Esophagus muscularis mucosa (tissue), 4 donors: ENCODE results near the gene ITIH1. TPM values are rescaled to one million over a fixed set of nuclear protein-coding genes. Genes with fewer than 3 reads are reported as not detected.

Experiments
- DNase-seq: peaks from one replicate; pipeline ENCODE4 v3.0.0-alpha.2; 2017; ENCODE audit errors: extremely low spot score
- H3K27ac ChIP-seq, 4 donors: fragments of 200-600 bp; sonication (generic); replicated peaks in 1 of 4; 1 replicate in 3 of 4; 2 replicates in 1 of 4; pipeline ENCODE4 v1.5.1; 2016 to 2019; ENCODE audit warnings: mild to moderate bottlenecking in 1 of 4
- H3K27me3 ChIP-seq, 4 donors: fragments of 200-600 bp; sonication (generic); one replicate each; pipeline versions ENCODE4 v1.5.1 to v1.6.0; 2016 to 2019
- H3K36me3 ChIP-seq, 4 donors: fragments of 200-600 bp; sonication (generic); one replicate each; pipeline ENCODE4 v1.5.1; 2016 to 2019
- H3K4me1 ChIP-seq, 4 donors: fragments of 200-600 bp; sonication (generic); one replicate each; pipeline ENCODE4 v1.5.1; 2016 to 2019
- H3K4me3 ChIP-seq, 4 donors: fragments of 200-600 bp; sonication (generic); 1 replicate in 2 of 4; 2 replicates in 2 of 4; pipeline ENCODE4 v1.5.1; 2016 to 2019; ENCODE audit warnings: mild to moderate bottlenecking in 4 of 4, moderate library complexity in 1 of 4
- H3K9me3 ChIP-seq, 4 donors: fragments of 200-600 bp; sonication (generic); 1 replicate in 3 of 4; 2 replicates in 1 of 4; pipeline ENCODE4 v1.5.1; 2016 to 2019
- EP300 ChIP-seq: sonication (generic); formaldehyde crosslinking; IDR thresholded peaks from one replicate; pipeline ENCODE4 v1.6.1; 2017; ENCODE audit warnings: antibody characterized with exemption
- POLR2A ChIP-seq: fragments of 450-650 bp; IDR thresholded peaks from one replicate; pipeline ENCODE4 v1.6.1; 2017; ENCODE audit warnings: antibody characterized with exemption, moderate library complexity, mild to moderate bottlenecking, low read depth
- POLR2AphosphoS5 ChIP-seq, 2 donors: sonication (generic); formaldehyde crosslinking; IDR thresholded peaks; one replicate each; pipeline ENCODE4 v1.6.1; 2017; ENCODE audit warnings: antibody characterized with exemption in 2 of 2
- WGBS: methylation state at CpG from one replicate; pipeline ENCODE4 v1.1.5; 2018; 5-methylcytosine and 5-hydroxymethylcytosine counted together
- intact Hi-C: fragments of 100-400 bp; cut with DNase I; formaldehyde crosslinking; loops from one replicate; pipeline ENCODE4 v1.15.1; 2023
- total RNA-seq, 4 donors: library from RNA; depleted of rRNA; stranded (reverse); fragments of >200 nt; gene quantifications; one replicate each; pipeline versions ENCODE4 v1.1.0 to v1.2.1, GENCODE V29; 2016
- TF ChIP-seq, protein P1 (sequence below), 3 experiments: fragments of 200-600 bp in 2 of 3; fragments of 450-650 bp in 1 of 3; sonication (generic) in 2 of 3; IDR thresholded peaks; one replicate each; pipeline ENCODE4 v1.5.1; 2017 to 2019; ENCODE audit warnings: antibody characterized with exemption in 3 of 3, mild to moderate bottlenecking in 2 of 3, moderate library complexity in 1 of 3

The ITIH1 gene
- total RNA-seq, 4 donors from 2014 or later = not detected

DNA sequence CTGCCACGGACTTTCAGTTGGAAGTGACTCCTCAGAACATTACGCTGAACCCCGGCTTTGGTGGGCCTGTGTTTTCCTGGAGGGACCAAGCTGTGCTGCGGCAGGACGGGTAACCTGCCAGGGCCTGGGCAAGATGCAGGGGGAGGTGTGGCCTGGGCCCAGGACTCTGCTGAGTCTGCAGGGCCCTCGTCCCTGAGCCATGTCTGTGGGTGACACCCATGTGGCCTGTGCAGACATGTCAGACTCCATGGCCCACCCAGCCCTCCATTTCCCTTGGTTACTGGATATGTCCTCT lies 12.3 kb downstream of the ITIH1 start:
- Histone ChIP-seq H3K27me3 (no peaks in the 10 kb centered on the region), H3K4me1 (no peaks in the 10 kb centered on the region), H3K36me3 (no peaks in the 10 kb centered on the region), H3K4me3 (no peak overlapping the region), H3K27ac (no peak overlapping the region), H3K9me3 (no peaks in the 10 kb centered on the region)
- intact Hi-C loops = no loop called here
- DNase-seq = no peak
- WGBS = 91% methylated on average over 4 of the region's 6 CpGs
- TF ChIP-seq, protein P1, sequence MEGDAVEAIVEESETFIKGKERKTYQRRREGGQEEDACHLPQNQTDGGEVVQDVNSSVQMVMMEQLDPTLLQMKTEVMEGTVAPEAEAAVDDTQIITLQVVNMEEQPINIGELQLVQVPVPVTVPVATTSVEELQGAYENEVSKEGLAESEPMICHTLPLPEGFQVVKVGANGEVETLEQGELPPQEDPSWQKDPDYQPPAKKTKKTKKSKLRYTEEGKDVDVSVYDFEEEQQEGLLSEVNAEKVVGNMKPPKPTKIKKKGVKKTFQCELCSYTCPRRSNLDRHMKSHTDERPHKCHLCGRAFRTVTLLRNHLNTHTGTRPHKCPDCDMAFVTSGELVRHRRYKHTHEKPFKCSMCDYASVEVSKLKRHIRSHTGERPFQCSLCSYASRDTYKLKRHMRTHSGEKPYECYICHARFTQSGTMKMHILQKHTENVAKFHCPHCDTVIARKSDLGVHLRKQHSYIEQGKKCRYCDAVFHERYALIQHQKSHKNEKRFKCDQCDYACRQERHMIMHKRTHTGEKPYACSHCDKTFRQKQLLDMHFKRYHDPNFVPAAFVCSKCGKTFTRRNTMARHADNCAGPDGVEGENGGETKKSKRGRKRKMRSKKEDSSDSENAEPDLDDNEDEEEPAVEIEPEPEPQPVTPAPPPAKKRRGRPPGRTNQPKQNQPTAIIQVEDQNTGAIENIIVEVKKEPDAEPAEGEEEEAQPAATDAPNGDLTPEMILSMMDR (IDR thresholded peaks at IDR 0.05) = no peak
- no peak for TF ChIP-seq EP300

DNA sequence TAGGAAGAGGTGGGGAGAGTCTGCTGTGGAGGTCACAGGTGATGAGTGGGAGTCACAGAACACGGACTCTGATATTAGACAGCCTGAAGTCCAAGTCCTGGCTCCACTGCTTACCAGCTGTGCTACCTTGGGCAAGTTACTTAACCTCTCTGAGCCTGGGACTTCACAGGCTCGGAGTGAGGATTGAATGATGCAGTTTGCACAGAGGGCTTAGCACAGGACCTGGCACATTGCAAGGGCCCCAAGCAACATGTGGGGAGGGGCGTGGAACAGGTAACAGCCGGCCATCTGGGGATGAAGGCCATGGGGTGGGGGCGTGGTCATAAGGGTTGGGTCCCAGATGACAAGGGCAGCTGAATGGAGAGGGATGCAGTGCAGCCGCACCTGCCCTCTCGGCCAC lies 12.9 kb downstream of the ITIH1 start:
- TF ChIP-seq, protein P1 (IDR thresholded peaks at IDR 0.05) = no peak
- TF ChIP-seq POLR2AphosphoS5 (IDR thresholded peaks at IDR 0.05) (no peak), POLR2A (no peak)
- H3K4me3 ChIP-seq = no peak overlapping the region
- no peaks in the 10 kb centered on the region for H3K27me3 ChIP-seq
- no peaks in the 10 kb centered on the region for H3K36me3 ChIP-seq
- DNase-seq = no peak
- H3K9me3 ChIP-seq = no peaks in the 10 kb centered on the region
- no peaks in the 10 kb centered on the region for H3K4me1 ChIP-seq
- no peak overlapping the region for H3K27ac ChIP-seq
- WGBS = 86% methylated on average over 7 of the region's 7 CpGs
- intact Hi-C loops = no loop called here

DNA sequence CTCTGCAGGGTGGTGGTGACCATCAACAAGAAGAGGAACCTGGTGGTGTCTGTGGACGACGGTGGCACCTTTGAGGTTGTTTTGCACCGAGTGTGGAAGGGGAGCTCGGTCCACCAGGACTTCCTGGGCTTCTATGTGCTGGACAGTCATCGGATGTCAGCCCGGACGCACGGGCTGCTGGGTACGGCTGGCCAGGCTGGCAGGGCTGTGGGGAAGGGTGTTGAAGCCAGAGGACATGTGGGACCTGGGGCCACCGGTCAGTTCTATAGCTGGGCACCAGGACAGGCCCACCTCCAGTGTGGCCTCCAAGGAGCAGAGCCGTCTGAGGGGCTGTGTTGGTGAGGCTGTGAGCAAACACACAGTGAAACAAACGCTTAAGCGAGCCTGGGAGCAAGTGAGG lies 13.3 kb downstream of the ITIH1 start:
- H3K4me3 ChIP-seq = no peak overlapping the region
- intact Hi-C loops = no loop called here
- 92% methylated on average over 11 of the region's 13 CpGs for WGBS
- no peaks in the 10 kb centered on the region for H3K4me1 ChIP-seq
- DNase-seq = no peak
- no peak overlapping the region for H3K27ac ChIP-seq
- no peaks in the 10 kb centered on the region for H3K36me3 ChIP-seq
- TF ChIP-seq POLR2A (no peak), POLR2AphosphoS5 (IDR thresholded peaks at IDR 0.05) (no peak), EP300 (no peak)
- TF ChIP-seq, protein P1 (IDR thresholded peaks at IDR 0.05) = no peak
- H3K27me3 ChIP-seq = no peaks in the 10 kb centered on the region
- H3K9me3 ChIP-seq = no peaks in the 10 kb centered on the region

DNA sequence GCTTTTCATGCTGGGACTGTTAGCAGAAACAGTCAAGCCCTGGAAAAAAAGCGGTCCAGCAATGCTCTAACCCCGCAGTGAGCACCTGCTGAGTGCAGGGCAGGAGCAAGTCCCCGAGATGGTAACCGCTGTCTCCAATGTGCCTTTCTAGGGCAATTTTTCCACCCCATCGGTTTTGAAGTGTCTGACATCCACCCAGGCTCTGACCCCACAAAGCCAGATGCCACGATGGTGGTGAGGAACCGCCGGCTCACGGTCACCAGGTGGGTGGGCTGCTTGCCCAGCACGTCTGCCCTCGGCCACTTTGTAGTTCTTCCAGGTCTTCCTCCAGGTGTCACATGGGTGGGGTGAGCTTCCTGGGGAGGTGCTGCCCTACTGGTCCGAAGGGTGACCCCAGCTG lies 14.0 kb downstream of the ITIH1 start:
- TF ChIP-seq EP300 (no peak), POLR2AphosphoS5 (IDR thresholded peaks at IDR 0.05) (no peak), POLR2A (no peak)
- TF ChIP-seq, protein P1 (IDR thresholded peaks at IDR 0.05) = no peak
- Histone ChIP-seq H3K36me3 (no peaks in the 10 kb centered on the region), H3K27me3 (no peaks in the 10 kb centered on the region), H3K4me1 (no peaks in the 10 kb centered on the region), H3K4me3 (no peak overlapping the region), H3K9me3 (no peaks in the 10 kb centered on the region), H3K27ac (no peak overlapping the region)
- WGBS = 82% methylated on average over 6 of the region's 12 CpGs
- intact Hi-C loops = no loop called here
- no peak for DNase-seq

DNA sequence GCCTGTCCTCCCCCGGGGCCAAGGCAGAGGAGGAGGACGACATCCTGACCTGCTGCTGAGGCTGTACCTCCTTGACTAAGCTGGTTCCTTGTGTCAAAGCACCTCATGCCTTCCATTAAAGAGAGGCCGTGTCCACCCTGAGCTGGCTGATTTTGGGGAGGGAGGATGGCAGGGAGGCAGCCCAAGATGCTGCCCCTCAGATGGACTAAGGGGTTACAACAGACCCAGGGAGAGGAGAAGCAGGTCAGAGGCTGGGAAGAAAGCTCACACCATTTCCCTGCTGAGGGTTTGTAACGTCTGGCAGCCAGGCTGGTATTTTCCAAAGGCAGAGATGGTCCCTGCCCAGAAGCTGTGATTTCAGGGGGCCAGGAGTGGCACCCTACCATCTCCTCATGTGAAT lies 14.5 kb downstream of the ITIH1 start:
- 78% methylated on average over 3 of the region's 4 CpGs for WGBS
- intact Hi-C loops = no loop called here
- Histone ChIP-seq H3K27ac (no peak overlapping the region), H3K27me3 (no peaks in the 10 kb centered on the region), H3K36me3 (no peaks in the 10 kb centered on the region), H3K4me1 (no peaks in the 10 kb centered on the region), H3K9me3 (no peaks in the 10 kb centered on the region), H3K4me3 (no peak overlapping the region)
- no peak for DNase-seq
- TF ChIP-seq, protein P1 (IDR thresholded peaks at IDR 0.05) = no peak
- TF ChIP-seq POLR2AphosphoS5 (IDR thresholded peaks at IDR 0.05) = no peak
- no peak for TF ChIP-seq POLR2A
- no peak for TF ChIP-seq EP300
